GM12801 (cell line): Measurements from ENCODE around the gene EDAR.

Experiments
- CTCF ChIP-seq: IDR thresholded peaks from one replicate; pipeline ENCODE4 v1.5.1; 2011; ENCODE audit warnings: control low read depth; ENCODE audit not compliant: insufficient read length; ENCODE audit errors: extremely low read depth

EDAR gene

DNA sequence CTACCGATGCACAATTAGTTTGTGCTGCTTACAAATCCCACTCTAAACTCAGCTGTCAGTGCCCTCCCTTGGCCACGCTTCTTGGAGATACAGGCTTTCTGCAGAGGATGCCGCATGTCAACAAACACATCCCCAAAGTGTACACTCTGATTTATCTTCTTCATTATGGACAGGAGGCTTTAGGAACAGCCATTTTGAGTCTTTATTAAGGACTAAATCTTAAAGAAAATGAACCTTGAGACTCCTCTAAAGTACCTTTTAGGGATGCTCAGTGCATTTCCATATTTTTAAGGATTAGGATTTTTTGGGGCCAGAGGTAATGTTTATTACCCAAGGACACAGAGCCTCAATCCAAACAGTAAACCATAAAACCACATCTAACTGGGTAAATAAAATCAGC, 6.0 kb downstream of the EDAR start:
- TF ChIP-seq CTCF = no peak

DNA sequence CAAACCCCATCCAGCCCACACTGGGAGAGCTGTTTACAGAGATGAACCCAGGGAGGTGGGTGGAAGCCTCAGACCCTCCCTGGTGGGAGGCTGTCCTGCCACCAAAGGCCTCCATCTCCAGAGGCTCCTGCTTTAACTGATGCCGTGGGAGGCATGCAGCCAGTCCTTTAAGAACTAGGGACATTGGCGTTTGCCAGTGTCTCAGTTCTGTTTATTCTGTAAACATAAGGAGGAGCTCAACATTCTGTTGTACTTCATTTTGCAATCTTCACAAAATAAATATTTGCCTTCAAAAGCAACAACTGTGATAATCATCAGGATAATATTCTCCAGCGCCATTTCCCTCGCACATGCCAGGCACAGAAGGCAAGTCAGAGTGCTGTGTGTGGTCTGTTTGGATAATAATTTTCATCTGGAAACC, 6.8 kb downstream of the EDAR start:
- TF ChIP-seq CTCF = no peak

GRCh38 chr2:108981846-108982245, 7.2 kb downstream of the EDAR start:
- TF ChIP-seq CTCF = no peak

DNA sequence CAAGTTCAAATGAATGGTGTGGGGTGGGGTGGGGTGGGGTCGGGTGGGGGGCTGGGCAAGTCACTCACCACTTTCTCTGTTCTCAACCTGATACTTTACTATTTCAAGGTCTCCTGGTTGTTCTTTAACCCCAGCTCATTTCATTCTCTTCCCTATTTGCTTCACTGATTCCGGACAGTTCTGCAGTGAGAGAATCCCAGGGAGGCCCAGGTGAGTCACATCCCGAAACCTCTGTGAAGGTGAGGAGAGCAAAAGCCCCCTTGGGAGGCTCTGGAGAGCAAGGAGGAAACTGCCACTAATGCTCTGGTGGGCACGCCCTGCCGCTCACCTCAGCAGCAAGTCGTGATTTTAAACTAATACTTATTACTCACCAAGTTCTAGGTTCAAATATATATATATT, 8.9 kb downstream of the EDAR start:
- TF ChIP-seq CTCF = no peak

GRCh38 chr2:108979461-108979860, 9.6 kb downstream of the EDAR start:
- no peak for TF ChIP-seq CTCF

- TF ChIP-seq CTCF = no peak
Measured at GRCh38 chr2:108978709-108979111, 10.3 kb downstream of the EDAR start.

GRCh38 chr2:108975613-108976435, 13.2 kb downstream of the EDAR start:
- no peak for TF ChIP-seq CTCF
